ENCODE results near the gene GNA12. TPM values are rescaled to one million over a fixed set of nuclear protein-coding genes. Genes with fewer than 3 reads are reported as not detected.

Gene GNA12
- total and polyA plus RNA-seq, 9 of the 15 experiments (the other 6 are each of a cell fraction or from before 2014, with no cell fraction given), result 0.65 to 32.7 (median 9.6) TPM

DNA sequence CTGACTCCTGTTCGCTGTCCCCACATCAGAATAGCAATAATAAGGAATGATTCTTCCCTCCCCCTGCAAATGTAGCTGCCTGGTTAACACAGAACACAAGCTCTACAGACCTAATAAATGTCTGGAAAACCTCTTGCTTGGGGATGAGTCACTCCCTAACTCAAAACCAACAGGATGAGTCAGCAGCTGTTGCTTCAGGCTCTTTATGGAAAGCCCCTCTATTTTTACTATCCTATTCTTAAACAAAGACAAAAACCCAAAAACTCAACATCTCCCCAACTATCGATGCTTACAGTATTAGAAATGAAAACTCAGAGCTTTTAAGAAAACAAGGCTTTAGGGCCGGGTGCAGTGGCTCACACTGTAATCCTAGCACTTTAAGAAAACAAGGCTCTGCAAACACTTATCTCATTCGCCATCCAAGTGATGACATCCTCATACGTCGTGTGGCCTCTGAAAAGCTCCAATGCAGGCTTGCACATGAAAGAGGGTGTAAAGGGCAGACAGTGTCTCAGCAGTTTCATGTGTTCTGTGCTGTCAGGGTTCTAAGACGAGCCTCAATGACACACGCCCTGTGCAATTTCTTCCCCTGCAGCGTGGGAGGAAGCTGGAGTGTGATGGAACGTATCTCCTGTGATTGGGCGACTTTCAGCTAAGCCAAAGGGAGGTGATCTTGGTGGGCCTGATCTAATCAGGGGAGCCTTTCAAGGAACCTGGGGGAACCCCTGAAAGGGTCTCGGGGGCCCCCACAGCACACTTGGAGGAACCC is 86.0 kb downstream of the GNA12 start (continued):
- TF ChIP-seq NBN (IDR thresholded peaks at IDR 0.05; ENCODE audit: low read depth) (peak; percentile 94), ZNF324 (CRISPR knock-in tag; IDR thresholded peaks at IDR 0.05) (no peak), SOX6 (IDR thresholded peaks at IDR 0.05) (peak; percentile 79), XRCC5 (IDR thresholded peaks at IDR 0.05; ENCODE audit: low read depth, low read length) (no peak), BACH1 (tag; IDR thresholded peaks at IDR 0.05) (peak; percentile 93), KLF16 (IDR thresholded peaks at IDR 0.05) (0 out of 2 replicates have a peak, but pooled peaks have one; percentile 14), MIER1 (IDR thresholded peaks at IDR 0.05; ENCODE audit: low read depth) (no peak), TRIM25 (IDR thresholded peaks at IDR 0.05; ENCODE audit: borderline replicate concordance) (no peak), FOXK2 (conservative IDR thresholded peaks at IDR 0.05 in 1 of 2, IDR thresholded peaks at IDR 0.05 in 1 of 2; ENCODE audit: low read depth in 2 of 2) (peak; percentile 89 to 92), ZNF316 (IDR thresholded peaks at IDR 0.05) (peak; percentile 98), ATF1 (CRISPR knock-in tag; IDR thresholded peaks at IDR 0.05) (no peak), ATF1 (tag; IDR thresholded peaks at IDR 0.05) (peak; percentile 97), RAD21 (CRISPR knock-in tag; conservative IDR thresholded peaks at IDR 0.05 in 1 of 2, IDR thresholded peaks at IDR 0.05 in 1 of 2) (peak in 1 of 2 experiments; percentile 5; a peak in 2 of 4 replicates), ELF1 (tag; IDR thresholded peaks at IDR 0.05) (0 out of 2 replicates have a peak, but pooled peaks have one; percentile 14), ZNF239 (CRISPR knock-in tag; IDR thresholded peaks at IDR 0.05) (0 out of 2 replicates have a peak, but pooled peaks have one; percentile 20), NKRF (IDR thresholded peaks at IDR 0.05; ENCODE audit: borderline replicate concordance) (peak; percentile 45; the same call in 1 of the 2 replicates)
- TF ChIP-seq, protein P1, sequence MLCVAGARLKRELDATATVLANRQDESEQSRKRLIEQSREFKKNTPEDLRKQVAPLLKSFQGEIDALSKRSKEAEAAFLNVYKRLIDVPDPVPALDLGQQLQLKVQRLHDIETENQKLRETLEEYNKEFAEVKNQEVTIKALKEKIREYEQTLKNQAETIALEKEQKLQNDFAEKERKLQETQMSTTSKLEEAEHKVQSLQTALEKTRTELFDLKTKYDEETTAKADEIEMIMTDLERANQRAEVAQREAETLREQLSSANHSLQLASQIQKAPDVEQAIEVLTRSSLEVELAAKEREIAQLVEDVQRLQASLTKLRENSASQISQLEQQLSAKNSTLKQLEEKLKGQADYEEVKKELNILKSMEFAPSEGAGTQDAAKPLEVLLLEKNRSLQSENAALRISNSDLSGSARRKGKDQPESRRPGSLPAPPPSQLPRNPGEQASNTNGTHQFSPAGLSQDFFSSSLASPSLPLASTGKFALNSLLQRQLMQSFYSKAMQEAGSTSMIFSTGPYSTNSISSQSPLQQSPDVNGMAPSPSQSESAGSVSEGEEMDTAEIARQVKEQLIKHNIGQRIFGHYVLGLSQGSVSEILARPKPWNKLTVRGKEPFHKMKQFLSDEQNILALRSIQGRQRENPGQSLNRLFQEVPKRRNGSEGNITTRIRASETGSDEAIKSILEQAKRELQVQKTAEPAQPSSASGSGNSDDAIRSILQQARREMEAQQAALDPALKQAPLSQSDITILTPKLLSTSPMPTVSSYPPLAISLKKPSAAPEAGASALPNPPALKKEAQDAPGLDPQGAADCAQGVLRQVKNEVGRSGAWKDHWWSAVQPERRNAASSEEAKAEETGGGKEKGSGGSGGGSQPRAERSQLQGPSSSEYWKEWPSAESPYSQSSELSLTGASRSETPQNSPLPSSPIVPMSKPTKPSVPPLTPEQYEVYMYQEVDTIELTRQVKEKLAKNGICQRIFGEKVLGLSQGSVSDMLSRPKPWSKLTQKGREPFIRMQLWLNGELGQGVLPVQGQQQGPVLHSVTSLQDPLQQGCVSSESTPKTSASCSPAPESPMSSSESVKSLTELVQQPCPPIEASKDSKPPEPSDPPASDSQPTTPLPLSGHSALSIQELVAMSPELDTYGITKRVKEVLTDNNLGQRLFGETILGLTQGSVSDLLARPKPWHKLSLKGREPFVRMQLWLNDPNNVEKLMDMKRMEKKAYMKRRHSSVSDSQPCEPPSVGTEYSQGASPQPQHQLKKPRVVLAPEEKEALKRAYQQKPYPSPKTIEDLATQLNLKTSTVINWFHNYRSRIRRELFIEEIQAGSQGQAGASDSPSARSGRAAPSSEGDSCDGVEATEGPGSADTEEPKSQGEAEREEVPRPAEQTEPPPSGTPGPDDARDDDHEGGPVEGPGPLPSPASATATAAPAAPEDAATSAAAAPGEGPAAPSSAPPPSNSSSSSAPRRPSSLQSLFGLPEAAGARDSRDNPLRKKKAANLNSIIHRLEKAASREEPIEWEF (CRISPR knock-in tag; IDR thresholded peaks at IDR 0.05), result peak; percentile 77
- TF ChIP-seq, protein P2, sequence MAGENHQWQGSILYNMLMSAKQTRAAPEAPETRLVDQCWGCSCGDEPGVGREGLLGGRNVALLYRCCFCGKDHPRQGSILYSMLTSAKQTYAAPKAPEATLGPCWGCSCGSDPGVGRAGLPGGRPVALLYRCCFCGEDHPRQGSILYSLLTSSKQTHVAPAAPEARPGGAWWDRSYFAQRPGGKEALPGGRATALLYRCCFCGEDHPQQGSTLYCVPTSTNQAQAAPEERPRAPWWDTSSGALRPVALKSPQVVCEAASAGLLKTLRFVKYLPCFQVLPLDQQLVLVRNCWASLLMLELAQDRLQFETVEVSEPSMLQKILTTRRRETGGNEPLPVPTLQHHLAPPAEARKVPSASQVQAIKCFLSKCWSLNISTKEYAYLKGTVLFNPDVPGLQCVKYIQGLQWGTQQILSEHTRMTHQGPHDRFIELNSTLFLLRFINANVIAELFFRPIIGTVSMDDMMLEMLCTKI (IDR thresholded peaks at IDR 0.05; ENCODE audit: partially characterized antibody), result no peak

Data from K562 (cell line).